ENCODE measurements around the gene SIPA1L2.
"Not testable (repeated sequence)": the region's sequence is repeated elsewhere in the genome, so short reads cannot be mapped to it uniquely, and the experiment has no call there.

SIPA1L2 gene

GRCh38 chr1:232612836-232613235 is 17.1 kb downstream of the SIPA1L2 start:
- not testable (repeated sequence) for DNase-seq

- DNase-seq = no peak
These were observed 18.1 kb downstream of the SIPA1L2 start for GRCh38 chr1:232611834-232612233.

- not testable (repeated sequence) for DNase-seq
These were observed 18.8 kb downstream of the SIPA1L2 start for GRCh38 chr1:232610902-232611745.

- no peak for DNase-seq
These were observed 19.6 kb downstream of the SIPA1L2 start for GRCh38 chr1:232610192-232610901.

GRCh38 chr1:232608427-232608826 is 21.5 kb downstream of the SIPA1L2 start:
- no peak for DNase-seq

- DNase-seq = no peak
These were observed 27.3 kb downstream of the SIPA1L2 start for GRCh38 chr1:232602622-232603021.

GRCh38 chr1:232600424-232601258 is 29.3 kb downstream of the SIPA1L2 start:
- DNase-seq = no peak

- DNase-seq = no peak
These were observed 30.5 kb downstream of the SIPA1L2 start for GRCh38 chr1:232599178-232600041.

GRCh38 chr1:232598837-232599177 is 31.1 kb downstream of the SIPA1L2 start:
- DNase-seq = no peak

- DNase-seq = no peak
These were observed 31.8 kb downstream of the SIPA1L2 start for GRCh38 chr1:232598133-232598532.

GRCh38 chr1:232597721-232598120 is 32.2 kb downstream of the SIPA1L2 start:
- DNase-seq = no peak

GRCh38 chr1:232596666-232597303 is 33.1 kb downstream of the SIPA1L2 start:
- no peak for DNase-seq

GRCh38 chr1:232594768-232595698 is 34.9 kb downstream of the SIPA1L2 start:
- DNase-seq = no peak

- DNase-seq = no peak
These were observed 36.0 kb downstream of the SIPA1L2 start for GRCh38 chr1:232593717-232594502.

GRCh38 chr1:232591344-232591743 is 38.6 kb downstream of the SIPA1L2 start:
- DNase-seq = no peak

- no peak for DNase-seq
These were observed 39.2 kb downstream of the SIPA1L2 start for GRCh38 chr1:232590744-232591082.

GRCh38 chr1:232589812-232590743 is 39.9 kb downstream of the SIPA1L2 start:
- DNase-seq = no peak

- DNase-seq = no peak
These were observed 40.7 kb downstream of the SIPA1L2 start for GRCh38 chr1:232589111-232589811.
